ENCODE results near the gene MAB21L1.

Gene MAB21L1

DNA sequence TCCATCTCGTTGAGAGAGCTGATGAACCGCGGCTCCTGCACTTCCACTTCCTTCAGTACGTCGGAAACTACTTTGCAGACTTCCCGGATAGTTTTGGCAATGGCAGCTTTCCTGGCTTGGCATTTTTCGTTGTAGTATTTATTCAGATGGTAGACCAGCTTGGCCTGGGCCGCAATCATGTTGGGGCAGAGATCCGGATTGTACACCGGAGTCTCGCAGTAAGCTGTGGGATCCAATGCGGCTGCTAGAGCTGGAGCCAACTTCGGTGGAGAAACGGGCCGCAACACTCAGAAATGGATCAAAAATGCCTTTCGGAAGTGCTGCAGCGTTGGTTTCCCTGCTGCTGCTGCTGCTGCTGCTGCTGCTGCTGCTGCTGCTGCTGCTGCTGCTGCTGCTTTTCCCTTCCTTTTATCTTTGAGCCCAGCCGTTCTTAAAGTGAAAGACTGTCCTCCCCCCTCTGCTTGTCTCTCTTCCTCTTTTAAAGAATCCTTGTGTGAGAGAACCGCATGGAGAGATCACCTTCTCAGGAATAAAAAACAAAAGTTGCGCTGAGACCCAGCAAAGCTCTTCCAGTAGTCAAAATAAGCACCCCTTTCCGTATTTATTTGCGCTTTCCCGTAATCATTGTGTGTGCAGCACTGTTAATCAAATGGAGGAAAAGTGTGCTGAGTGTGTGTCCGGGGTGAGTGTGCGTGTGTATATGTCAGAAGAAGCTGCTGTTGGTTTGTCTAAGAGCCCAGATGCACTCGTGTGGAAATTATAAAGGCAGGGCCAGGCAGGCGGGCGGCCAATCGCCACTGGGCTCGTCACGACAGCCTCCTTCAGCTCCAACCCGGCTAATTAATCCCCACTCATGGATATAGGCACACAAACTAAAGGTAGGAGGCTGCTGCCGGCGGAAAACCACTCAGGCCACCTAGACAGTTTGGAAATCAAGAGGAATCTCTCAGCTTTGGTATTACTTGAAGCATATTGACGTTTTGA lies at the start of gene MAB21L1:
Gene MAB21L1 (minus strand): TSS at position 730 of the 984 bp plus-strand sequence. CDS start 551 bp downstream, at position 179.
- H3K4me3 ChIP-seq (ENCODE audit: low read depth, low read length), result peak within 1 kb of the TSS; percentile 33

DNA sequence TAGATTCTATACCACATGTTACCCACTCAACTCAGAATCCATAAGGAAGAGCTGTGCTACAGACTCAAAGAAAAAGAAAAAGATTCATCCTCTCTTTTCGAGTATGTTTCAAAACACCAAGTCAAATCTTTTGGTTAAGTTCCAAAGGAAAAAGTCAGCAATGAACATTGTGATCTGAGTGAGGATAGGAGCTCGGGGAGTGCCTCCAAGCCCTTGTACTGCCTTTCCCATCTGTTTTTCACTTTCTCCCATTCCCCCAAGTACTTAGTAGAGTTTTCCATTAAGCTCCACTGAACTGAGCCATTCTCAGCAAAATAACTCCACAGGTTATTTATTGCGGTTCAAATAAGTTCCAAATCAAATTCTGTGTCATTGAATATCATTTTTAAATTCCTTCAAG lies 47.7 kb upstream of the MAB21L1 start:
- H3K4me3 ChIP-seq (ENCODE audit: low read depth, low read length), result no peak overlapping the region

DNA sequence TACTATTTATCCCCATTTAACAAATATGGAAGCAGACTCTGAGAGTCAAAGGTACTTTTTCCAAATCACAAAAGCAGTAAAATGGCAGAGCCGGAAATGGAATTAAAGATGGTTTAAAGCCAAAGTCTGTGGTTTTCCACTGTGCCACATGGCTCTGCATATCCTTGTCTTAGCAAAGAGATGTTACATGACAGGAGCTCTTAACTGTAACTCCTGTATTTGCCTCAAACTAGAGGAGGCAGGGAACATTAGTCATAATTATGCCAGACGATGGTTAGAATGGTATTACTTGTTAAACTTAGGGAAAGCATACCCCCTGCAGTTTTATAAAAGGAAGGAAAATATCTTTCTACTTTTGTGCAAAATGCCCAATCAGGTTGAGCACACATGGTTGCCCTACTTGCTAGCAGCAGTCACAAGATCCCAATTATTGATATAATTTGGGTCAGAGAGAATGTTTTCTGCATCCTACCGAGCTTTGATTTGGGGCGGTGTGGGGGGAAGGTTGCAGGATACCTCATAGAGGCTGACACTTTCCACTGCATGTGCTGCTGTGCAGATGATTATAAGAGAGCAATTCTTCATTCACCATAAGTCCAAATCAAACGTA lies 42.0 kb upstream of the MAB21L1 start:
- no peak overlapping the region for H3K4me3 ChIP-seq (ENCODE audit: low read depth, low read length)

DNA sequence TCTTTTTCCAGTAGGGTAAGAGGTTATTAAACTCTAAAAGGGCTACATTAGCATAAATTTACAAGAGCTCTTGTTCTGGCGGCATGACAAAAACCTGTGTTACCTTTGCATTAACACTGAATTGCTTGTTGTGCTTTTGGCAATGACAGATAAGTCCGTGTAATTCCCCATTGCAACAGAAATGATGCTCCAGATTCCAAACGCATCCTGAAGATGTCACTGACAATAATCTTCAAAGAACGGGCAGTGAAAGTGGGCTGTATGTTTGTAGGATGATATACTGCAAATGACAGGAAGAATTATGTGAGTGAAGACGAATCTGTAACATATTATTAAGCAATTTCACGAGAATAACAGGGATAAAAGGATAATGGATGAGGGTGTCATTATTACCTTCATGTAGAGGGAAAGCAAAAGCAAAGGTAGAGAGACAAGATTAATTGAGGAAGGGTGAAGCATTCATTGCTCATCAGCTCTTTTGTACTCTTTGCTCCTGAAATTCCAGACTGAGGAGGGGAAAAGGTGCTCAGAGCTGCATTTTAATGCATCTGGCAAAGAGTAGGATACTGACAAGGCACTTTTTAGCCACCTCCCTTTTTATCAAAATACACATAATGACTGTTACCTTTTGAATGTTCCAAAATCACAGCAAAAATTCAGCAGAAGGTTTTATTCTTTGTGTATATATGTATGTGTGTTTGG lies 38.5 kb upstream of the MAB21L1 start:
- no peak overlapping the region for H3K4me3 ChIP-seq (ENCODE audit: low read depth, low read length)

DNA sequence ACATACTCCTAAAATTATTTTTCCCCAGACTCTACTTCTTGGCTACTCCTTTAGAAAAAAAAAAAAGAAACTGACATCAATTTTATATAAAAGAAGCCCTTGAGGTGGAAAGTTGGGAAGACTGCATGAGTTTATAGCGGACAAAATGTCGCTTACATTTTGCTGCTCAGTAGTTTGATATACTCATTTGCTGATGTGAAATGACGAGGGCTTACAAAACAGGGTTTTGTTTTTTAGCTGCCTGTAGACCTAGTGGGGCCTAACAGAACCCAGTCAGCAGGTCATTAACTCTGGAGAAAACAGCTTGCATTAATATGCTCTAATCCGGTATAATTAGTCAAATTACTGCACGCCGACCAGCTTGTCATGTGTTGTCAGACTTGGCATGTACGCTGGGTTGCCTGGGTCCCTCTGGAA lies 37.6 kb upstream of the MAB21L1 start:
- no peak overlapping the region for H3K4me3 ChIP-seq (ENCODE audit: low read depth, low read length)

DNA sequence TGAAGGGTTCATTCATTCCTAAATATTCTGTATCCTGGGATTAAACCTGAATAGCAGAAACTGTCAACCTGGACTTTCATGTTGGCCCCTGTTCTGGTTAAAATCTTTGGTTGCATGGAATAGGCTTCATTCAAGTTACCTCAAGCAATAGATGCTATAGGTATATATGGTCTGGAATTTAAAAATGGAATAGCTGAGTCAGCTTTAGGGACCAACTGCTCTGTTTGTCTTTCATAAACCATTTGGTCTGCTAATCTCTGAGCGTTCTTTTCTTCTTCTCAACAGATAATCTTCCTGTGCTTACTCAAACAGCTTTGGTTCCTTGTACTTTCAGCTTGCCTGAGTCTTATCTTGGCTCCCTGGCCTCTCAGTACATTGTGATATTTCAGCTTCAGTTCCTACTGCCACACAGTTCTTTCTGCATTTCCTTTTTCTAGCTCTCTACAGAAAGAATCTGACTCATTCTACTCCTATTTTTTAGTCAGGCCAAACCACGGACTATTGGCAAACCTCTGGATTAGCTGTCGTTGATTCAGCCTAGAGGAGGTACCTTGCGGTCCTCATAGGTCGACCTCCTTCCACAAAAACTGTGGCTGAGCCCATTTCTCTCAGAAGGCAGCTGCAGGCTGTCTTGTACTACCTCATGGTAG lies 35.9 kb upstream of the MAB21L1 start:
- H3K4me3 ChIP-seq (ENCODE audit: low read depth, low read length), result no peak overlapping the region

DNA sequence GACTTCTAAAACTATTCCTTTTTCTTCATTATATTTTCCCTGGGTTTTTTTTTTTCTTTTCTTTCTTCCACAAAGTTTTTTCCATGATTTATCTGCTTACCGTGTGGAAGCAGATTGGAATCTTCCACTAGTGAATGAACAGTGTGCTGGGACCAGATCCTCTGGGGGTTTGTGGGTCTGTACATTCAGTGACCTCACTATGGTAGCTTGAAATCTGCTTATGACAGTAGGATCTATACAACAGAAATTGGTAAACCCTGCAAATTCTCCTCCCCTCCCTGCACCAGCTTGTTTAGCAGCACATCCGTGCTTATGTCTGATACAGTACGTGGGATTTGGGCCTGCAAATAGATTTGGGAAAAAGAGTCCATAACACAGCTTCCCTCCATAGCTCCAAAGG lies 26.0 kb upstream of the MAB21L1 start:
- H3K4me3 ChIP-seq (ENCODE audit: low read depth, low read length), result no peak overlapping the region

DNA sequence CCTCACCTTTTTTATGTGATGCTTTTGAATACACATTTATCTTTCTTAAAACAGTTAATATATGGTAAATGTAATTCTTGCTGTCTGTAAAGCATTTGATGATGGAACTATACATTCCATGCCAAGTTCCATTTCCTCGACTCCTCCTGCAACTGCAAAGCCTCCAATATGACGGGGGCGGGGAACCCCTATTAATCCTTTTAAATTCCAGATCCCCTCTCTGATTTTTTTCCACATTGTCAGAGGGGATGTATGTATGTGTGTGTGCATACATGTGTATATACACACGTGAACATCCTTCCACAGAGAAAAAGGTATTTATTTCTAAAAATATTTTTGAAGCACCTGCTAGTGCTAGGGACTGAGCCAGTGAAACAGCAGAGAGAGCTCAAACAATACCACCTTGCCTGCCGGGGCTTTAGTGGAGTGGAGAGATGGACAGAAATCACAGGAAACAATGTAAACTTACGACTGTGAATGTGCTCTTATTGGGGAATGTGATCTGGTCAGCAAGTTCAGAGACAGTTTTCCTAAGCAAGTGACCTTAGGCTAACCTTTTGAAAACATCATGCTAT lies 25.3 kb upstream of the MAB21L1 start:
- no peak overlapping the region for H3K4me3 ChIP-seq (ENCODE audit: low read depth, low read length)

DNA sequence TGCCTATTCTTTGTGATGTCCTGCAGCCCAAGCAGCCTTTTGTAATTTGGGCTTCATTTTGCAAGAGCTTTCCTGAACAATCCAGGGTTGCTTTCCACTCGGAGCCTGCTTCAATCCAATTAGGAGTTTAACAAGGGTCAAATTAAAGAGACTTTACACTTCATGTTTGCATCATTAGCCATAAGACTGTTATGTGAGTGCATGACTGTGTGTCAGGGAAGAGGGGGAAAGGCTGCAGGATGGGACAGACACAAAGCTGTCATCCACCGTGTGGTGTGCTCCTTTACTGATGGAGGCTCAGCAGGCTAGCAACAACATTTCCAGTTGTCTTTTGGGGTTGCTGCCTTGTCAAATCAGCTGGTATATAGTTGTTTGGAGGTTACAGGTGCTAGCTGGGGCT lies 23.7 kb upstream of the MAB21L1 start:
- H3K4me3 ChIP-seq (ENCODE audit: low read depth, low read length), result no peak overlapping the region

DNA sequence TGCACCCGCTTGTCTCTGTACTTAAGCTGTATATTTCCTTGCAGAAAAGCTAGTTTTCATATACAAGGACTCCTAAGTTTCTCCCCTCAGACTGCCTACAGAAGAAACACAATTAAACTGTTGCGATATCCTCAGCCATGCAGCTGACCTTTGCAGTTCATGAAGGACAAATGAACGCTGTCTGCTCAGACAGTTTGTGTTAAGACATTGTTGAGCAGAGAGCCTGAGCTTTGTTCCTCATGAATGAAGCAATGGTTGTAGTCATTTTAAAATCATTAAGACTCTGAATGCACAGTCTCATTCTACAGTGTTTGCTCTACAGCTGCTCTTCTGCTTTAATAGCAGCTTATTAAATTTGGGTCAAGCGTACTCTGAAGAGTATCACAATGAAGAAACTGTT lies 23.2 kb upstream of the MAB21L1 start:
- H3K4me3 ChIP-seq (ENCODE audit: low read depth, low read length), result no peak overlapping the region

DNA sequence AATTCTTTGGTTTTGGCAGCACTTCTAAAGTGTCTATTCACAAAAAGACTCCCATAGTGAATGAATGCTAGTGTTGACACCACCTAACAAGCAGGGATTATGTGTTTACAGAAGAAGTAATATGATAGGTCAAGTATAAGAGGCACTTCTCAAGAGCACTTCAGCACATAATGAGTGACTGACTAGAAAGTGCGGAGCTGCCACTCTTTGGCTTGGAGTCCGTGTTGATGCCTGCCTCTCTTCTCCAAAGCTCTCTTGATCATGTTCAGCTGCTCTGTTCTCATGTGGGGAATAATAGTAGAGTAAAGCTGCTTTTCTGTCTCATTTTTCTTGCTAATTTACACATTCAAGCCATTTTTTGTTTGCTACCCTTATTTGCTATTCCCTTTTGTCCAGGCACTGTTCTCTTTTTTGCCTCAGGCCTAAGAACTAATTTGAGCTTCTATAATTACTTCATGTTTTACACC lies 22.7 kb upstream of the MAB21L1 start:
- H3K4me3 ChIP-seq (ENCODE audit: low read depth, low read length), result no peak overlapping the region

DNA sequence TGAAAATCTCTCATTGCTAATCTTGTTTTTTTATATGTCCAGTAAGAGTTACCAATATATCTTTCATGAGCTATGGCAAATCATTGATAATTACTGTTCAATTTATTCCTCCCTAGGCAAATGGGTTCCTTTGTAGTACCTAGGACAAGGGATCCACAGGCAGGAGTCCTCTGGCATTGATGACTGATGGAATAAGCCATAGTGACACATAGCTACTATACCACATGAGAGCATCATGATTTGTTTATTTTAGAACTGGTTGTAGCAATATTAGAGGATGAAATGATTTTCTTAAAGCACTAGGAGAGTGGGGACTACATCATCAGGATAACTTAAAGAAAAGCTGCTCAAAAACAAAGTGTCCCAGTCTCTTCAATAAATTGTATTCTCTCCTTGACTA lies 21.7 kb upstream of the MAB21L1 start:
- no peak overlapping the region for H3K4me3 ChIP-seq (ENCODE audit: low read depth, low read length)

DNA sequence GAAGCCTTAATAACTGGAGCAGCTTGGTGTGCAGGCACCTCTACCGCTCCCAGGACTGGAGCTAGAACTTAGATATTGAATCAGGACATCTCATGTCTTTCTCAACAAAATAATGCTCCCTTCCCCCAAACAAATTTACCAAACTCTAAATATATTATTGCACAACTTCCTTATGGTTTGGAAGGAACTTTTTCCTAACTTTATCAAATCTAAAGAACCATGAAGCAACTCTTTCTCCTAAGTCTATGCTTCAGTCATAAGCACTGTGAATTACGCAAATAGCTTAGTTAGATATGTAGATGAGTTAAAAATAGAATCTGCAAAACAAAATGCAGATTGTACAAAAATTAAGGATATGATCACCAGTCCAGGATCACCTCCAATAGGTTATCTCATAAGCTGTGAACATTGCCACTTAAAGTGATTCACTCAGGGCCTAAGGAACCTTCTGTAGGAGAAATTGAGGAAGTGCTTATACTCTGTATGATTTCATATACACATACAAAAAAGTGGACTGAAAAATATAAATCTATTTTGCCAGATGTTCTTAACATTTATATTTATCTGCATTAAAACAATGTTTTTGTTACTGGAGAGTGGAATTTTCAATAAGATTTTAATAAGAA lies 20.4 kb upstream of the MAB21L1 start:
- H3K4me3 ChIP-seq (ENCODE audit: low read depth, low read length), result no peak overlapping the region

DNA sequence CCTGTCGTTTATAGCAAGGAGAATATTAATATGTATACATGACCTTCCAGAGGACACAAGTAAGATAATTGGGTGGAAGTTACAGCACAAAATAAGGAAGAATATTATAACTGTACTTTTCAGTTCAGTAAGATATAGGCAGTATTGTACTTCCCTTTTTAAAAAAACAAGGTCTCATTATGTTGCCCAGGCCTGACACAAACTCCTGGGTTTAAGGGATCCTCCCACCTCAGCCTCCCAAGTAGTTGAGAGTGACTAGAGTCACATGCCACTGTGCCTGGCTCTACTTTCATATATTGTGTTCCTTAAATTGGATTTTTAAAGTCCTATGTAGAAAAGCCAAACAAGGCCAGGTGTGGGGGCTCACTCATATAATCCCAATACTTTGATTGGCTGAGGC lies 19.5 kb upstream of the MAB21L1 start:
- H3K4me3 ChIP-seq (ENCODE audit: low read depth, low read length), result no peak overlapping the region

DNA sequence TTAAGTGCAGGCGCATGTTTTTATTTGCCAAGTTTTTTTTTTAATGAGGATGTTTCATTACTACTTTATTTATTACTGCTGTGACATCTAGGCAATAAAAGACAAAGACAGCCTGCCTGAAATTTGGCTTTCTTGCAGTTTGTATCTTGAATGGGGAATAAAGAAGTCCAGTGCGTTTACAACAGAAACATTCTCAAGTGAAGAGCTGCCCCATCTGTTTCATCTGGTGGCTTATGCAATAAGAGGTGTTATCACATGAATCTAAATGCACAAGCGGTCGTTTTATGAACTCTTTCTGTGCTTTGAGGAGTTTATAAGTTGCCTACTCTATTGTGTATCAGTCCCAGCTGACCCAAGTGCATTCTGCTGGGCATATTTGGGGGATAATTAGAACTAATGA lies 12.6 kb upstream of the MAB21L1 start:
- no peak overlapping the region for H3K4me3 ChIP-seq (ENCODE audit: low read depth, low read length)

DNA sequence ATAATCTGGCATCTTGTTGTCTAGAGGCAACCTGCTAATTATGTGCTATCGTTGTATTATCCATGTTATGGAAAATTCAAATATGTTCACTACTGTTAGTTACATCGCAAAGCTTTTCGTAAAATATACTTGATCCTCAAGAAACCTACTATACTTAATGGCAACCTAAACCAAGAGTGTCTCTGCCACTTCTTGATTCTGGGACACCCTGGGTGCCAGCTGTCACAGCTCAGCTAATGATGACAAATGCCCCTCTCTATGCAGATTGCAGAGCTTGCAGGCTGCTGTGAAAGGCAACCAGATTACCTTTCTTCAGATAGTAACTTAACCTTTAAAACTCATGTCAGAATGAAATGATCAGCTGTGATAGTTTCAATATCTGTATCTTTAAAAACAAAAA lies 8.9 kb upstream of the MAB21L1 start:
- H3K4me3 ChIP-seq (ENCODE audit: low read depth, low read length), result no peak overlapping the region

DNA sequence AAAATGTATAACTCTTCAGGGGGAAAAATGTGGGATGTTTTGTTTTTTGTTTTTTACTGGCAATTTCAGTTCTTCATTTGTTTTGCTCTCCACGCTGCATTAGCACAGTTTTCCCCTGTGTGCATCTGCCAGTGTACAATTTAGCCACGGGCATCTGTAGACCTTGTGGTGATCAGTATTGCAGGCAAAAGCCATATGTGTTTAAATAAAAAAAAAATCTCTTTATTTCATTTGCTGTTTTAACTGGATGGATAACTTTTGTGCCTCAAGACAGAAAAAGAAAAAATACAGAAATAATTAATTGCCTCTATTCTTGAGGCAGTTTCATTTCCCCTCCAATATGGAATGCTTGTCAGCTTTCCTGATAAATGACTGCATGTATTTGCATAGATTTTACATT lies 7.9 kb upstream of the MAB21L1 start:
- no peak overlapping the region for H3K4me3 ChIP-seq (ENCODE audit: low read depth, low read length)

DNA sequence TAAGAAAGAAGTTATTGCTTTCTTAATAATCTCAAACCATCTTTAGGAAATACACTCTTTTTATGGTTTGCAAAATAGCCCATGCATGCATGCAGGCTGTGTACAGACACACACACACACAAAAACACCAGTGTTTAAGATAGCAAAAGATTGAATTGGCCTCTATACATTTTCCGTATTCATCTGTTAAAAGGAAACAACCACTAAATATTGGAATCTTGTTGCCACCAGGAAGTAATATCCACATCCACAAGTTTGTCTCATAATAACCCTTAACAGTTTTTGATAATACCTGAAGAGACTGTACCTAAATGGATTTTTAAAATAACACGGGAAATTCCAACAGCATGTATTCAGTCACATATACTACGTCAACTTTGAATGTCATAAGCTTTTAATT lies 7.3 kb upstream of the MAB21L1 start:
- H3K4me3 ChIP-seq (ENCODE audit: low read depth, low read length), result no peak overlapping the region

DNA sequence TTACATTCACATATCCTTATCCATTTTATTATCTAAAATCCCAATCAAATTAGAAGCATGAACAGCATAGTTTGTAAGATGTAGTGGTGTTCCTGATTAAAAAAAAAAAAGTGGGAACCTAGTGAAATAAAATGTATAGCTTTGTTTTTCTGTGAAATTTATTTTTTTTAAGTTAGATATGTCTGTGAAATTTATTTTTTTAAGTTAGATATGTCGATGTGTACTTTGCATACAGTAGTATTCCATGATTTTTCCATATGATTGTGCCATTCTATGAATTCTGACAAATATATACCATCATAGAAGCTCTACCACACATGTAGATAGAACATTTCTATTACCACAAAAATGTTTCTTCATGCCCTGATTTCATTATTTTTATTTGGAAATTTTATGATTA lies 6.0 kb upstream of the MAB21L1 start:
- H3K4me3 ChIP-seq (ENCODE audit: low read depth, low read length), result no peak overlapping the region

DNA sequence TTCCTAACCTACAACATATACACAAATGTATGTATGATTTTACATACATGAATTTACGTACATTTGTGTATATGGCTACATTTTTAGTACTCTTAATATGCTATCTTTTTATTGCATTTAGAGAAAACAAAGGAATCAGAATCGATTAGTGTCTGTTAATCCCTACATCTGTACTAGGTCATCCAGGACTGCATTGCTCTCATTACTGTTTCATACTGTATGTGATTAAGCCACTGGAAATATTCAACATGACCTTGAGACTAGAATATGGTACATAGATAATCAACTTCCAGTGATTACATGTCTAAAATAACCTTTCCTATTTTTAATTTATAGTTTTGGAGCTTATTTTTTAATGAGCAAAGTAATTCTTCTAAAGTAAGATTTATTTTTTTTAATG lies 5.3 kb upstream of the MAB21L1 start:
- no peak overlapping the region for H3K4me3 ChIP-seq (ENCODE audit: low read depth, low read length)
